Upper lobe of left lung (tissue), 6 donors: ENCODE measurements around the gene XKR7. TPM values are rescaled to one million over a fixed set of nuclear protein-coding genes. Genes with fewer than 3 reads are reported as not detected.

Source experiments
- ATAC-seq, 2 donors: fragments of 200-7000 bp; cut with Tn5 transposase; one replicate each; pipeline ENCODE4 v1.9.1; 2022; ENCODE audit warnings: mild to moderate bottlenecking in 2 of 2, moderate library complexity in 2 of 2; ENCODE audit not compliant: low FRiP score in 2 of 2
- DNase-seq, 2 donors: peaks; one replicate each; pipeline ENCODE4 v3.0.0-alpha.2; 2019 to 2020
- H3K27ac ChIP-seq, 4 donors: fragments of 200-600 bp; sonication (generic); one replicate each; pipeline ENCODE4 v1.5.1; 2016 to 2019
- H3K27me3 ChIP-seq, 4 donors: fragments of 200-600 bp; sonication (generic); one replicate each; pipeline ENCODE4 v1.5.1; 2017 to 2019
- H3K36me3 ChIP-seq, 4 donors: fragments of 200-600 bp; sonication (generic); one replicate each; pipeline ENCODE4 v1.5.1; 2016 to 2019
- H3K4me1 ChIP-seq, 4 donors: fragments of 200-600 bp; sonication (generic); one replicate each; pipeline ENCODE4 v1.5.1; 2018 to 2019
- H3K4me3 ChIP-seq, 4 donors: fragments of 200-600 bp; sonication (generic); one replicate each; pipeline ENCODE4 v1.5.1; 2017 to 2019; ENCODE audit warnings: mild to moderate bottlenecking in 2 of 4, moderate library complexity in 1 of 4
- H3K9me3 ChIP-seq, 4 donors: fragments of 200-600 bp; sonication (generic); one replicate each; pipeline ENCODE4 v1.5.1; 2018 to 2019
- EP300 ChIP-seq, 4 donors: sonication (generic); formaldehyde crosslinking; IDR thresholded peaks; one replicate each; pipeline ENCODE4 v1.5.1; 2017; ENCODE audit warnings: antibody characterized with exemption in 4 of 4, control low read depth in 2 of 4
- POLR2A ChIP-seq, 4 donors: fragments of 450-650 bp; IDR thresholded peaks; one replicate each; pipeline ENCODE4 v1.5.1; 2016 to 2017; ENCODE audit warnings: antibody characterized with exemption in 4 of 4, mild to moderate bottlenecking in 2 of 4
- POLR2AphosphoS5 ChIP-seq, 2 donors: sonication (generic); formaldehyde crosslinking; IDR thresholded peaks; one replicate each; pipeline ENCODE4 v1.5.1; 2017; ENCODE audit warnings: antibody characterized with exemption in 2 of 2
- WGBS, 2 donors: methylation state at CpG; one replicate each; pipeline ENCODE4 v1.1.5; 2017 to 2018; 5-methylcytosine and 5-hydroxymethylcytosine counted together
- total RNA-seq, 6 donors: library from RNA; depleted of rRNA in 4 of 6; stranded (reverse); fragments of >200 nt in 4 of 6; gene quantifications; one replicate each; pipeline versions ENCODE4 v1.1.0 to v1.2.1, GENCODE V29; 2016 to 2021
- TF ChIP-seq, protein P1 (sequence below), 6 experiments: fragments of 450-650 bp in 4 of 6; fragments of 200-600 bp in 2 of 6; sonication (generic) in 2 of 6; IDR thresholded peaks; one replicate each; pipeline ENCODE4 v1.5.1; 2016 to 2019; ENCODE audit warnings: antibody characterized with exemption in 6 of 6
- donor health status: DM: no; HTN: no; CAD: no; lungs with moderate emphysema.
- donor health status: DM: no; HTN: yes; CAD: no; lungs with severe emphysema.

The XKR7 gene
- total RNA-seq, 6 donors from 2014 or later: under 0.01 to 0.07 (median 0.06) TPM; not detected in 3

GRCh38 chr20:31992086-31992485 is 24.1 kb downstream of the XKR7 start:
- no peak for ATAC-seq
- no peaks in the 10 kb centered on the region for H3K9me3 ChIP-seq
- H3K27ac ChIP-seq: no peak overlapping the region
- no peak for DNase-seq
- H3K4me3 ChIP-seq: no peak overlapping the region
- 75 to 95% methylated on average over 2 of the region's 2 CpGs for WGBS, 2 donors
- H3K36me3 ChIP-seq: no peaks in the 10 kb centered on the region
- peaks cover 0 to 7% (median 3%) of the 10 kb centered on the region in 4 donors for H3K27me3 ChIP-seq
- H3K4me1 ChIP-seq: peaks cover 0 to 6% (median 2%) of the 10 kb centered on the region in 4 donors
- TF ChIP-seq POLR2A (IDR thresholded peaks at IDR 0.05): no peak
- TF ChIP-seq EP300 (IDR thresholded peaks at IDR 0.05): no peak
- TF ChIP-seq, protein P1, sequence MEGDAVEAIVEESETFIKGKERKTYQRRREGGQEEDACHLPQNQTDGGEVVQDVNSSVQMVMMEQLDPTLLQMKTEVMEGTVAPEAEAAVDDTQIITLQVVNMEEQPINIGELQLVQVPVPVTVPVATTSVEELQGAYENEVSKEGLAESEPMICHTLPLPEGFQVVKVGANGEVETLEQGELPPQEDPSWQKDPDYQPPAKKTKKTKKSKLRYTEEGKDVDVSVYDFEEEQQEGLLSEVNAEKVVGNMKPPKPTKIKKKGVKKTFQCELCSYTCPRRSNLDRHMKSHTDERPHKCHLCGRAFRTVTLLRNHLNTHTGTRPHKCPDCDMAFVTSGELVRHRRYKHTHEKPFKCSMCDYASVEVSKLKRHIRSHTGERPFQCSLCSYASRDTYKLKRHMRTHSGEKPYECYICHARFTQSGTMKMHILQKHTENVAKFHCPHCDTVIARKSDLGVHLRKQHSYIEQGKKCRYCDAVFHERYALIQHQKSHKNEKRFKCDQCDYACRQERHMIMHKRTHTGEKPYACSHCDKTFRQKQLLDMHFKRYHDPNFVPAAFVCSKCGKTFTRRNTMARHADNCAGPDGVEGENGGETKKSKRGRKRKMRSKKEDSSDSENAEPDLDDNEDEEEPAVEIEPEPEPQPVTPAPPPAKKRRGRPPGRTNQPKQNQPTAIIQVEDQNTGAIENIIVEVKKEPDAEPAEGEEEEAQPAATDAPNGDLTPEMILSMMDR (IDR thresholded peaks at IDR 0.05): no peak
- no peak for TF ChIP-seq POLR2AphosphoS5 (IDR thresholded peaks at IDR 0.05)

GRCh38 chr20:31996996-31997395 is 29.0 kb downstream of the XKR7 start:
- ATAC-seq (no peak), DNase-seq (peak in 1 of 2 donors; percentile 71)
- Histone ChIP-seq H3K36me3 (no peaks in the 10 kb centered on the region), H3K4me3 (no peak overlapping the region), H3K9me3 (no peaks in the 10 kb centered on the region), H3K27me3 (peaks cover 0 to 7% (median 3%) of the 10 kb centered on the region in 4 donors), H3K27ac (no peak overlapping the region), H3K4me1 (peaks cover 0 to 6% (median 2%) of the 10 kb centered on the region in 4 donors)
- 94 to 97% methylated on average over 9 to 18 of the region's 18 CpGs for WGBS, 2 donors
- TF ChIP-seq, protein P1 (IDR thresholded peaks at IDR 0.05): no peak
- no peak for TF ChIP-seq POLR2AphosphoS5 (IDR thresholded peaks at IDR 0.05)
- TF ChIP-seq EP300 (IDR thresholded peaks at IDR 0.05): no peak
- TF ChIP-seq POLR2A (IDR thresholded peaks at IDR 0.05): no peak

DNA sequence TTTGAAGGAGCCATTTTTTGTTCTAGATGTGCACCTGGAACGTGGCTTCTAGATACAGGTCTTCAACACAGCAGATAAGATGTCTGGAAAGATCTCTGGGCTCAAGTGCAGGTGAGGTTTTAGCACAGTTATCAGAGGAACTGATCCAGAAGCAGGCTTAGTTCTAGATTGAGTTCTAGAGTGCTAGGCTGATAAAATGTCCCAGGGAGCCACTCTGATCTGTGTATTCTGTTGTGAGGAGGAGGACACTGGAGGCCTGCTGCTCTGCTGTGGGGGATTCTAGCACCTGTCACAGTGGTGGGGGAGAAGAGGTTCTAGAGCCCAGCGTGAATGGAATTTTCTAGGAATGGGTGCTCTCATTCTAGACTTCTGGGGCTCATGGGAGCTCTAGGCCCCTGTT is 30.3 kb downstream of the XKR7 start:
- Histone ChIP-seq H3K9me3 (no peaks in the 10 kb centered on the region), H3K27me3 (peaks cover 0 to 7% (median 3%) of the 10 kb centered on the region in 4 donors), H3K4me3 (no peak overlapping the region), H3K36me3 (no peaks in the 10 kb centered on the region), H3K4me1 (peaks cover 0 to 6% (median 2%) of the 10 kb centered on the region in 4 donors), H3K27ac (no peak overlapping the region)
- no peak for ATAC-seq
- 65 to 67% methylated on average over 2 of the region's 2 CpGs for WGBS, 2 donors
- TF ChIP-seq POLR2A (IDR thresholded peaks at IDR 0.05): no peak
- TF ChIP-seq POLR2AphosphoS5 (IDR thresholded peaks at IDR 0.05): no peak
- no peak for TF ChIP-seq EP300 (IDR thresholded peaks at IDR 0.05)
- TF ChIP-seq, protein P1 (IDR thresholded peaks at IDR 0.05): no peak
- DNase-seq: no peak

GRCh38 chr20:32003325-32003724 is 35.4 kb downstream of the XKR7 start:
- no peak overlapping the region for H3K4me3 ChIP-seq
- H3K9me3 ChIP-seq: no peaks in the 10 kb centered on the region
- ATAC-seq (no peak), DNase-seq (no peak)
- peaks cover 7 to 11% (median 9%) of the 10 kb centered on the region in 4 donors for H3K4me1 ChIP-seq
- TF ChIP-seq EP300 (IDR thresholded peaks at IDR 0.05) (no peak), POLR2A (IDR thresholded peaks at IDR 0.05) (no peak), POLR2AphosphoS5 (IDR thresholded peaks at IDR 0.05) (no peak)
- TF ChIP-seq, protein P1 (IDR thresholded peaks at IDR 0.05): no peak
- 63 to 84% methylated on average over 2 of the region's 2 CpGs for WGBS, 2 donors
- H3K27ac ChIP-seq: no peak overlapping the region
- no peaks in the 10 kb centered on the region for H3K36me3 ChIP-seq
- H3K27me3 ChIP-seq: no peaks in the 10 kb centered on the region

DNA sequence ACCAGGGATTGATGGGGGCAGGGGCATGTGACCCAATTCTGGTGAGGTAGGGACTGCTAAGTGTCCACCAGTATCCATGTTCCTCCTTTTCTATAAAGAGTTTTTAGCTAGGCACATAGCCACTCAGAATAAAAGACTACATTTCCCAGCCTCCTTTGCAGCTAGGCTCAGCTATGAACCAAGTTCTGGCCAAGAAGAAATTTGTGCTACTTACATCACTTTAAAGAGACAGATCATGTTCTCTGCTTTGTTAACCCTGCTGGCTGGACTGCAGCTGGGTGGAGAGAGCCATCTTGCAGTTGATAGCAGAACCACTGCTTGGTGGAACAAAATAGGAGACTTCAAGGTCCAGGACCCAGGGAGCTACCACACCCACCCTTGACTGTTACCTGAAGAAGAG is 37.0 kb downstream of the XKR7 start:
- no peak for ATAC-seq
- peaks cover 11 to 23% (median 18%) of the 10 kb centered on the region in 4 donors for H3K4me1 ChIP-seq
- H3K27me3 ChIP-seq: no peaks in the 10 kb centered on the region
- TF ChIP-seq POLR2A (IDR thresholded peaks at IDR 0.05): no peak
- no peak for TF ChIP-seq POLR2AphosphoS5 (IDR thresholded peaks at IDR 0.05)
- TF ChIP-seq EP300 (IDR thresholded peaks at IDR 0.05): no peak
- TF ChIP-seq, protein P1 (IDR thresholded peaks at IDR 0.05): no peak
- no peak overlapping the region for H3K27ac ChIP-seq
- no peak for DNase-seq
- H3K9me3 ChIP-seq: no peaks in the 10 kb centered on the region
- H3K36me3 ChIP-seq: no peaks in the 10 kb centered on the region
- H3K4me3 ChIP-seq: no peak overlapping the region
